K562 (cell line): ENCODE data around the gene EDN2. TPM values are rescaled to one million over a fixed set of nuclear protein-coding genes. Genes with fewer than 3 reads are reported as not detected.

Experiments
- ATAC-seq: fragments of 200-7000 bp; cut with Tn5 transposase; 3 replicates; pipeline ENCODE4 v1.9.1; 2020; ENCODE audit warnings: moderate library complexity
- BruUV-seq: library from RNA; stranded (reverse); fragments of 400-500 nt; replicated peaks from 2 replicates; lab custom pipeline; 2021; lab: Mats Ljungman, UMichigan
- CTCF ChIA-PET: fragments of 300-600 bp; formaldehyde crosslinking; extraction: SDS; loops from one replicate; lab custom pipeline; 2021; ENCODE audit warnings: low intra/inter-chr PET ratio; lab: Yijun Ruan, JAX
- POLR2A ChIA-PET: fragments of 300-600, 350-650 bp; sonication (Branson Sonifier 250); formaldehyde crosslinking; extraction: SDS; loops from one replicate; lab custom pipeline; 2021; ENCODE audit warnings: antibody characterized with exemption, inconsistent platforms; lab: Yijun Ruan, JAX
- DNase-seq, 4 experiments: peaks; one replicate each; pipeline versions ENCODE4 v3.0.0 to v3.0.0-alpha.2; 2011 to 2018; ENCODE audit warnings: low spot score in 3 of 4, mixed read lengths in 3 of 4; ENCODE audit errors: extremely low read depth in 1 of 4
- FAIRE-seq: peaks from 2 replicates; lab custom pipeline; 2011; peaks lifted over from hg19 to GRCh38; lab: Jason Lieb, UNC
- H2AFZ ChIP-seq: 2 replicates; pipeline ENCODE4 v1.6.0; 2011; ENCODE audit warnings: low read depth, low read length, control low read depth, inconsistent platforms
- H3K27ac ChIP-seq: fragments of 200-600 bp; 3 replicates; pipeline ENCODE4 v1.8.0; 2011; ENCODE audit warnings: low read depth, mild to moderate bottlenecking, control low read depth, inconsistent platforms, low read length, moderate library complexity, mixed read lengths; ENCODE audit errors: extremely low read depth
- H3K27me3 ChIP-seq, 2 experiments: fragments of 300-600 bp in 1 of 2; 2 replicates in 1 of 2; 3 replicates in 1 of 2; pipeline versions ENCODE4 v1.6.0 to v1.8.0; 2011; ENCODE audit warnings: inconsistent platforms in 2 of 2, low read length in 2 of 2, mild to moderate bottlenecking in 1 of 2, mixed read lengths in 1 of 2, moderate library complexity in 1 of 2; ENCODE audit not compliant: control insufficient read depth in 2 of 2, insufficient read depth in 2 of 2
- H3K36me3 ChIP-seq: fragments of 300-600 bp; 3 replicates; pipeline ENCODE4 v1.8.0; 2011; ENCODE audit warnings: mild to moderate bottlenecking, low read length, inconsistent platforms; ENCODE audit not compliant: control insufficient read depth, insufficient read depth
- H3K4me1 ChIP-seq, 2 experiments: fragments of 200-600 bp in 1 of 2; replicated peaks in 1 of 2; 2 replicates in 1 of 2; 3 replicates in 1 of 2; pipeline versions ENCODE4 v1.5.1 to v1.8.0; 2011; ENCODE audit warnings: inconsistent platforms in 2 of 2, low read length in 2 of 2, mild to moderate bottlenecking in 1 of 2, mixed read lengths in 1 of 2, moderate library complexity in 1 of 2; ENCODE audit not compliant: control insufficient read depth in 2 of 2, insufficient read depth in 2 of 2
- H3K4me2 ChIP-seq: 2 replicates; pipeline ENCODE4 v1.6.1; 2011; ENCODE audit warnings: low read length, control low read depth, inconsistent platforms, mixed read lengths; ENCODE audit not compliant: insufficient read depth
- H3K4me3 ChIP-seq: fragments of 200-600 bp; sonication (generic), shearing (Covaris generic); 2 replicates; pipeline ENCODE4 v1.5.1; 2016; ENCODE audit warnings: control low read depth, inconsistent platforms
- H3K79me2 ChIP-seq: fragments of 200-600 bp; 3 replicates; pipeline ENCODE4 v1.8.0; 2011; ENCODE audit warnings: low read length, inconsistent platforms; ENCODE audit not compliant: control insufficient read depth, insufficient read depth
- H3K9ac ChIP-seq, 2 experiments: 2 replicates each; pipeline versions ENCODE4 v1.6.0 to v1.6.1; 2011; ENCODE audit warnings: low read depth in 2 of 2, low read length in 2 of 2, control low read depth in 1 of 2, inconsistent platforms in 1 of 2, mild to moderate bottlenecking in 1 of 2, mixed read lengths in 1 of 2; ENCODE audit not compliant: insufficient read depth in 1 of 2
- H3K9me1 ChIP-seq: one replicate; pipeline ENCODE4 v1.6.0; 2011; ENCODE audit warnings: inconsistent platforms, mild to moderate bottlenecking, low read length, moderate library complexity; ENCODE audit not compliant: control insufficient read depth, insufficient read depth
- H3K9me3 ChIP-seq: replicated peaks from 2 replicates; pipeline ENCODE4 v1.5.1; 2011; ENCODE audit warnings: low read depth, low read length, inconsistent platforms; ENCODE audit not compliant: control insufficient read depth, insufficient read depth
- H4K20me1 ChIP-seq: replicated peaks from 2 replicates; pipeline ENCODE4 v1.6.1; 2011; ENCODE audit warnings: low read length, inconsistent platforms, mixed read lengths; ENCODE audit not compliant: control insufficient read depth, insufficient read depth
- ATF1 ChIP-seq, 2 experiments: fragments of 450-650 bp in 1 of 2; IDR thresholded peaks; 2 replicates each; pipeline ENCODE4 v1.6.1; 2016; ENCODE audit warnings: missing compliant biosample characterization in 1 of 2, missing genetic modification characterization in 1 of 2
- CBFA2T3 ChIP-seq: fragments of 450-650 bp; IDR thresholded peaks from 2 replicates; pipeline ENCODE4 v1.6.1; 2017
- CREBBP ChIP-seq: IDR thresholded peaks from one replicate; pipeline ENCODE4 v1.6.1; 2012; ENCODE audit warnings: low read depth, mild to moderate bottlenecking, control low read depth, inconsistent platforms, low read length
- GABPB1 ChIP-seq: sonication (generic); formaldehyde crosslinking; IDR thresholded peaks from 2 replicates; pipeline ENCODE4 v1.8.0; 2022; ENCODE audit warnings: mild to moderate bottlenecking, missing genetic modification reagents
- GABPB2 ChIP-seq: fragments of 250-450 bp; sonication (Bioruptor Pico); conservative IDR thresholded peaks from 2 replicates; pipeline ENCODE4 v1.5.1; 2021; ENCODE audit warnings: mild to moderate bottlenecking
- RAD21 ChIP-seq, 2 experiments: fragments of 250-450 bp in 1 of 2; fragments of 450-650 bp in 1 of 2; sonication (Bioruptor Pico) in 1 of 2; formaldehyde crosslinking in 1 of 2; IDR thresholded peaks in 1 of 2; conservative IDR thresholded peaks in 1 of 2; 2 replicates each; pipeline versions ENCODE4 v1.4.0 to v1.8.0; 2020 to 2022; ENCODE audit warnings: mild to moderate bottlenecking in 2 of 2, moderate library complexity in 1 of 2
- ZNF280B ChIP-seq: fragments of 250-450 bp; sonication (Bioruptor Pico); IDR thresholded peaks from 2 replicates; pipeline ENCODE4 v1.5.1; 2021; ENCODE audit warnings: mild to moderate bottlenecking
- ZNF766 ChIP-seq: fragments of 200-800 bp; sonication (Bioruptor generic); conservative IDR thresholded peaks from 2 replicates; pipeline ENCODE4 v1.6.1; 2016; ENCODE audit warnings: missing genetic modification characterization, missing compliant biosample characterization
- ZNF830 ChIP-seq: fragments of 250-450 bp; sonication (Bioruptor Pico); IDR thresholded peaks from 2 replicates; pipeline ENCODE4 v1.5.0; 2021; ENCODE audit warnings: mild to moderate bottlenecking
- WGBS: fragments of 100-300 bp; shearing (Covaris generic); methylation state at CpG from one replicate; pipeline ENCODE4 v1.1.6; 2016; ENCODE audit warnings: low coverage, mixed read lengths; ENCODE audit not compliant: insufficient coverage; ENCODE audit errors: missing lambda C conversion rate; 5-methylcytosine and 5-hydroxymethylcytosine counted together
- in situ Hi-C: fragments of 300-500 bp; cut with MboI; formaldehyde crosslinking; loops from 4 replicates; pipeline ENCODE4 v1.15.0; 2018; ENCODE audit warnings: inconsistent platforms, mixed read lengths
- intact Hi-C: fragments of 100-400 bp; cut with micrococcal nuclease; formaldehyde crosslinking; loops from 2 replicates; pipeline ENCODE4 v1.14.2; 2022
- polyA plus RNA-seq, 8 experiments: library from polyadenylated mRNA; depleted of rRNA in 4 of 8; stranded (reverse) in 5 of 8; unstranded in 3 of 8; fragments of >200 nt; fragmentation: Nextera tagmentation in 2 of 8; fragmentation: Illumina TruSeq in 1 of 8; extraction: Ambion mirVana in 2 of 8; extraction: Trizol in 1 of 8; gene quantifications; 2 replicates each; pipeline versions ENCODE4 v1.2.1 to v1.2.3, GENCODE V29; 2011 to 2014; ENCODE audit warnings: inconsistent platforms in 1 of 8, missing spikeins in 1 of 8
- total RNA-seq, 7 experiments: library from RNA; depleted of rRNA in 6 of 7; stranded (reverse); fragments of >200 nt in 6 of 7; fragmentation: Illumina TruSeq in 2 of 7; extraction: Trizol in 2 of 7; gene quantifications; 2 replicates each; pipeline versions ENCODE4 v1.2.1 to v1.2.3, GENCODE V29; 2011 to 2021; ENCODE audit warnings: low replicate concordance in 1 of 7
- TF ChIP-seq, protein P1 (sequence below): IDR thresholded peaks from 2 replicates; pipeline ENCODE4 v1.6.1; 2011; ENCODE audit warnings: borderline replicate concordance, low read depth, mild to moderate bottlenecking, moderate library complexity, low read length; ENCODE audit not compliant: insufficient read depth, poor library complexity, severe bottlenecking

Gene EDN2
- total and polyA plus RNA-seq, 9 of the 15 experiments (the other 6 are each of a cell fraction or from before 2014, with no cell fraction given) = not detected

DNA sequence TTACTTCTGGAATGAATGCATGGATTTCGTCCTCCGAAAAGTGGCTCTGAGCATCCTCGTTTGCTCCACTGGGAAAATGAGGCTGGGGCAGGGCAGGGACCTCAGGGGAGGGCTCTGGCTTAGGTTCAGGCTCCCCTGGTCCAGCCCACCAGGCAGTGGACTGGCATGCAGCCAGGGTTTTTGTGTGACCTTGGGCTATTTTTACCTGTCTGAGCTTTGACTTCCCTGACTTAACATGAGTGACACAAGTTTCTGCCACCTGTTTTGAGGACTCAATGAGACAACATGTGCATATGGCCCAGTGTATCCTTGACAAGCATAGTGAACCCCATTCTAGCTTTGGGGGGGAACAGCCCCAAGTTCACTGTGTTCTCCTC lies 32.6 kb upstream of the EDN2 start:
- WGBS = 0% methylated on average over 3 of the region's 3 CpGs
- H3K4me2 ChIP-seq = no peak overlapping the region
- H2AFZ ChIP-seq = no peak overlapping the region
- H3K9me3 ChIP-seq = no peaks in the 10 kb centered on the region
- FAIRE-seq = no peak
- peaks cover 0 to 26% of the 10 kb centered on the region in 2 experiments; a peak in 2 of 5 replicates for H3K4me1 ChIP-seq
- intact Hi-C loops = no loop called here
- ATAC-seq = no peak
- H3K9me1 ChIP-seq = no peaks in the 10 kb centered on the region
- no peak for TF ChIP-seq CREBBP
- no peak for TF ChIP-seq ATF1 (CRISPR knock-in tag; IDR thresholded peaks at IDR 0.05)
- TF ChIP-seq ATF1 (tag; IDR thresholded peaks at IDR 0.05) = no peak
- TF ChIP-seq GABPB2 (CRISPR knock-in tag) = no peak
- TF ChIP-seq RAD21 (CRISPR knock-in tag; conservative IDR thresholded peaks at IDR 0.05 in 1 of 2, IDR thresholded peaks at IDR 0.05 in 1 of 2) = no peak
- TF ChIP-seq CBFA2T3 = no peak
- no peak for TF ChIP-seq ZNF766 (CRISPR knock-in tag)
- no peak for TF ChIP-seq GABPB1 (CRISPR knock-in tag)
- TF ChIP-seq ZNF830 = no peak
- TF ChIP-seq, protein P1, sequence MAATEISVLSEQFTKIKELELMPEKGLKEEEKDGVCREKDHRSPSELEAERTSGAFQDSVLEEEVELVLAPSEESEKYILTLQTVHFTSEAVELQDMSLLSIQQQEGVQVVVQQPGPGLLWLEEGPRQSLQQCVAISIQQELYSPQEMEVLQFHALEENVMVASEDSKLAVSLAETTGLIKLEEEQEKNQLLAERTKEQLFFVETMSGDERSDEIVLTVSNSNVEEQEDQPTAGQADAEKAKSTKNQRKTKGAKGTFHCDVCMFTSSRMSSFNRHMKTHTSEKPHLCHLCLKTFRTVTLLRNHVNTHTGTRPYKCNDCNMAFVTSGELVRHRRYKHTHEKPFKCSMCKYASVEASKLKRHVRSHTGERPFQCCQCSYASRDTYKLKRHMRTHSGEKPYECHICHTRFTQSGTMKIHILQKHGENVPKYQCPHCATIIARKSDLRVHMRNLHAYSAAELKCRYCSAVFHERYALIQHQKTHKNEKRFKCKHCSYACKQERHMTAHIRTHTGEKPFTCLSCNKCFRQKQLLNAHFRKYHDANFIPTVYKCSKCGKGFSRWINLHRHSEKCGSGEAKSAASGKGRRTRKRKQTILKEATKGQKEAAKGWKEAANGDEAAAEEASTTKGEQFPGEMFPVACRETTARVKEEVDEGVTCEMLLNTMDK = no peak
- TF ChIP-seq ZNF280B = no peak
- TF ChIP-seq, all 486 proteins: peak for 0
- H3K27me3 ChIP-seq = peaks cover 29 to 75% of the 10 kb centered on the region in 2 experiments; a peak in 4 of 5 replicates
- DNase-seq = no peak
- no peak overlapping the region for H3K9ac ChIP-seq
- peaks cover 21% of the 10 kb centered on the region for H4K20me1 ChIP-seq
- no peak overlapping the region for H3K4me3 ChIP-seq
- no peaks in the 10 kb centered on the region for H3K79me2 ChIP-seq
- ChIA-PET CTCF (interaction anchor here (0.9 kb wide), 1 partner anchor 668 kb away, joined by 3 read pairs; no protein-coding TSS in a partner anchor), POLR2A (interaction anchor here (1.0 kb wide), 1 partner anchor 21 kb away, joined by 6 read pairs; no protein-coding TSS in a partner anchor)
- no peaks in the 10 kb centered on the region for H3K36me3 ChIP-seq
- in situ Hi-C loops = no loop called here
- no TSS peak for BruUV-seq
- H3K27ac ChIP-seq = no peak overlapping the region
